Muscle layer of colon (tissue), 2 donors: ENCODE data around the gene DEFB132.
A peak's percentile ranks its signal among the peaks of the same experiment; 100 is the strongest.

Experiments used
- H3K27ac ChIP-seq: one replicate; pipeline ENCODE4 v1.7.0; 2013; ENCODE audit warnings: low read depth, mild to moderate bottlenecking, low read length, moderate library complexity
- H3K27me3 ChIP-seq, 2 donors: one replicate each; pipeline ENCODE4 v1.7.0; 2013; ENCODE audit warnings: low read length in 2 of 2, mild to moderate bottlenecking in 2 of 2; ENCODE audit not compliant: insufficient read depth in 2 of 2, control insufficient read depth in 1 of 2
- H3K36me3 ChIP-seq: one replicate; pipeline ENCODE4 v1.7.0; 2013; ENCODE audit warnings: mild to moderate bottlenecking, low read length; ENCODE audit not compliant: insufficient read depth
- H3K4me1 ChIP-seq: one replicate; pipeline ENCODE4 v1.7.0; 2013; ENCODE audit warnings: mild to moderate bottlenecking, low read length; ENCODE audit not compliant: insufficient read depth
- H3K4me3 ChIP-seq, 2 donors: one replicate each; pipeline ENCODE4 v1.7.0; 2013; ENCODE audit warnings: low read length in 2 of 2, low read depth in 1 of 2, mild to moderate bottlenecking in 1 of 2, moderate library complexity in 1 of 2
- H3K9ac ChIP-seq: one replicate; pipeline ENCODE4 v1.7.0; 2013; ENCODE audit warnings: low read length
- H3K9me3 ChIP-seq: one replicate; pipeline ENCODE4 v1.7.0; 2013; ENCODE audit warnings: mild to moderate bottlenecking, low read length
- donor health status: abdominal sarcoma.
- donor health status: Adenocarcinoma of cecum.

The DEFB132 gene

GRCh38 chr20:284172-284571 is 26.6 kb downstream of the DEFB132 start:
- Histone ChIP-seq H3K36me3 (no peaks in the 10 kb centered on the region), H3K4me1 (no peaks in the 10 kb centered on the region), H3K27me3 (no peaks in the 10 kb centered on the region), H3K4me3 (no peak overlapping the region), H3K27ac (no peak overlapping the region), H3K9me3 (no peaks in the 10 kb centered on the region), H3K9ac (no peak overlapping the region)

DNA sequence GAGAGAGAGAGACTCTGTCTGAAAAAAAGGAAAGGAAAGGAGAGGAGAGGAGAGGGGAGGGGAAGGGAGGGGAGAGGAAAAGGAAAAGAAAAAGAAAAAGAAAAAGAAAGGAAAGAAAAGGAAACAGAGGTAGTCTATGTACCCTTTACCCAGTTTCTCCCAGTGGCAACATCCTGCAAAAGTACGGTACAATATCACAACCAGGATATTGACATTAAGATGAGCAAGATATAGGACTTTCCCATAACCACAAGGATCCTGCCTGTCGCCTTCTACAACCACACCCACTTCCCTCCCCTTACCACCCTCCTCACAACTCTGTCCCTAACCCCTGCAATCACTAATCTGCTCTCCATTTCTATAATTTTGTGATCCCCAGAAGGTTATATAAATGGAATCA is 29.0 kb downstream of the DEFB132 start:
- no peak overlapping the region for H3K4me3 ChIP-seq
- H3K4me1 ChIP-seq: peaks cover 7% of the 10 kb centered on the region
- H3K9ac ChIP-seq: no peak overlapping the region
- no peaks in the 10 kb centered on the region for H3K36me3 ChIP-seq
- no peaks in the 10 kb centered on the region for H3K9me3 ChIP-seq
- no peaks in the 10 kb centered on the region for H3K27me3 ChIP-seq
- no peak overlapping the region for H3K27ac ChIP-seq

DNA sequence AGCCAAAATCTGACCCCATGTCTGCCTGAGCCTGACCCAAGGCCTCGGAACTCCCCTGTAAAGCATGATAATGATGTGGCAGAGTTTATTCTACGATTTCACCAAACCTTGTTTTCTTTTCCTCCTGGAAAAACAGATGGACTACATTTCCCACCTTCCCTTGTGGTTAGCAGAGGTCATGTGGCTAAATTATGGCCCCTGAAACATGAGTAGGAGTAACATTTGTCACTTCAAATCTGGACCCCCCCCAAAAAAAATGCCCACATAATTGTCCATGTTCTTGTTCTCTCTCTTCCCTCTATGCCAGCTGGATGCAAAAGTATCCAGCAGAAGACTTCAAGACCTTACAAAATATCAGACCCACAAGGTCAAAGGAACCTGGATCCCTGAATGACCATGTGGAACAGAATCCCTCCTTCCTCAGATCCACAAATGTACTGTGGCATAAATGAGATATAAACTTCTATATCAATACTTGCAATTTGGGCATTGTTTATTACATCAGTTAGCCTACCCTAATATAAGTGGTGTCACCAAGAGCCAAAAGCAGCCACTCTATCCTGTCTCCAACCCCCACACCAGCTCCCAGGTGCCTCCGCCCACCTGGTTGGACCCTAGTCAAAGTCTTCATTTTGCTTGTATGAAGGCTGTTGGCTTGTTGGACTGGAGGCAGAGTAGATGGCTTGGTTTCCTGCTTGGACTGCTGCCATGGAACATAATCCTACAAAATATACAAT is 31.6 kb downstream of the DEFB132 start:
- no peak overlapping the region for H3K9ac ChIP-seq
- H3K27ac ChIP-seq: no peak overlapping the region
- H3K4me3 ChIP-seq: peak overlapping the region in 1 of 2 donors; percentile 91
- no peaks in the 10 kb centered on the region for H3K9me3 ChIP-seq
- H3K27me3 ChIP-seq: no peaks in the 10 kb centered on the region
- no peaks in the 10 kb centered on the region for H3K36me3 ChIP-seq
- peaks cover 9% of the 10 kb centered on the region for H3K4me1 ChIP-seq

- Histone ChIP-seq H3K9ac (peak overlapping the region; percentile 75), H3K27me3 (no peaks in the 10 kb centered on the region), H3K36me3 (no peaks in the 10 kb centered on the region), H3K4me1 (peaks cover 9% of the 10 kb centered on the region), H3K4me3 (peak overlapping the region; percentile 81 to 91), H3K9me3 (no peaks in the 10 kb centered on the region), H3K27ac (peak overlapping the region; percentile 91)
Measured at GRCh38 chr20:289693-290083, 32.2 kb downstream of the DEFB132 start.

DNA sequence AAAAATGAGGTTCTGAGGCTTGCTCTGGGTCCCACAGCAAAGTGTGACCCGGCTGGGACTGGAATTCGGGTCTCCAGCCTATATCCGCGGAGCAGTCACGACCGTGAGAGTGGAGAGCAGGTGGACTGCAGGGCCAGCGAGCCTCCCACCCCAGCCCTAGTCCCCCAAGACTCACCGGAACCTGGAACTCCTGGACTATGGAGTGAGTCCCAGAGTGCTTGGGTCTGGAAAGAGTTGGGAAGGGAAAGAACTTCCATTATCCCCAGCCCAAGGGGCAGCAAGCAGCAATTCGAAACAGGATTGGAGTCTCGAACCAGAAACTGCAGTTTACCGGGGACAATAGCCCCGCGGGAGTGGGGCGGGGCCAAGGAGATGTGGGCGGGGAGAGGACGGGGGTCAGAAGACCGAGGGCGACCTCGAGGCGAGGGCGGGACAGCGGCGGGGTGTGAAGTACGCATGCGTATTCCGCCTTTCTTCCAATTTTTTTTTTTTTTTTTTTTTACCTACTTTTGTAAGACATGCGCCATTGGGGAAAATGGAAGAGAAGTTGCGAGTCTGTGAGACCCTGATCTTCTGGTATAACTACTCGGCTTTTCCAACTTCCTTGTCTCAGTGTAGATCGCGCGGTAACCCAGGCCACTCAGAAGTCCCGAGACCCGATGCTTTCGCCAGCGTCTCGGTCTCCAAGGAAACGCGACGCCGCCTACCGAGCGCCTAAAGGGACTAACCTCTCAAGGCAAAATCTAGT is 32.7 kb downstream of the DEFB132 start, which contains the start of gene C20orf96:
Gene C20orf96 (minus strand): TSS at position 667 of the 748 bp plus-strand sequence. CDS start 140 bp downstream, at position 527.
- peak within 1 kb of the TSS; percentile 81 to 91 for H3K4me3 ChIP-seq
- peaks cover 9% of the 10 kb centered on the region for H3K4me1 ChIP-seq
- no peaks in the 10 kb centered on the region for H3K27me3 ChIP-seq
- H3K9me3 ChIP-seq: no peaks in the 10 kb centered on the region
- H3K9ac ChIP-seq: peak within 1 kb of the TSS; percentile 75
- H3K27ac ChIP-seq: peak within 1 kb of the TSS; percentile 91
- no peaks in the 10 kb centered on the region for H3K36me3 ChIP-seq

GRCh38 chr20:294602-295001 is 37.1 kb downstream of the DEFB132 start:
- H3K27me3 ChIP-seq: no peaks in the 10 kb centered on the region

DNA sequence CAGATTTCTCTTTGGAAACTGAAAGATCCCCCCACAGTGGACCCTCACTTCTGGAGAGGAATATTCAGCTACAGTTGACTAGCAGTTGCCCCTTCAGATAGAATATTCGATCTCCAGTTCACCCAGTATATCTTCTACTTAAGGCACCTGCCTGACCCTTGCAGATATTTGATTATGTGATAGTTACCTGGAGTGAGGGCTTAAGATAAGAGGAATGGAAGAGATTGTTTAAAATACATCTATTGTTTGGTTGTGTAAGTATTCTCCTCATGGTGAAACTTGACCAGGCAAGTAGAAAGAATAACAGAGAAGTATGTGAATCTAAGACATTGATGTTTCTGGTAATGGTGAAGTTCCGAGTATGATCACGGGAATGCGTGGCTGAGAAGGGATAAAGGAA is 38.3 kb downstream of the DEFB132 start:
- no peaks in the 10 kb centered on the region for H3K36me3 ChIP-seq
- no peak overlapping the region for H3K4me3 ChIP-seq
- no peak overlapping the region for H3K9ac ChIP-seq
- H3K4me1 ChIP-seq: peaks cover 32% of the 10 kb centered on the region
- no peaks in the 10 kb centered on the region for H3K9me3 ChIP-seq
- no peaks in the 10 kb centered on the region for H3K27me3 ChIP-seq
- H3K27ac ChIP-seq: no peak overlapping the region

More at GRCh38 chr20:294602-295001, 37.1 kb downstream of the DEFB132 start:
- Histone ChIP-seq H3K36me3 (no peaks in the 10 kb centered on the region), H3K4me1 (peaks cover 20% of the 10 kb centered on the region), H3K27ac (no peak overlapping the region), H3K9me3 (no peaks in the 10 kb centered on the region), H3K4me3 (no peak overlapping the region), H3K9ac (no peak overlapping the region)

- Histone ChIP-seq H3K9ac (peak within 1 kb of the TSS; percentile 76), H3K27ac (peak within 1 kb of the TSS; percentile 92), H3K9me3 (no peaks in the 10 kb centered on the region), H3K4me3 (peak within 1 kb of the TSS; percentile 73 to 85), H3K27me3 (no peaks in the 10 kb centered on the region), H3K36me3 (peaks cover under 1% of the 10 kb centered on the region), H3K4me1 (peaks cover 29% of the 10 kb centered on the region)
Measured at GRCh38 chr20:297098-297924, 39.8 kb downstream of the DEFB132 start, which contains the start of gene ZCCHC3. Gene ZCCHC3, plus strand, starts transcription at chr20:297570. Its CDS starts 17 bp downstream, at chr20:297587.

DNA sequence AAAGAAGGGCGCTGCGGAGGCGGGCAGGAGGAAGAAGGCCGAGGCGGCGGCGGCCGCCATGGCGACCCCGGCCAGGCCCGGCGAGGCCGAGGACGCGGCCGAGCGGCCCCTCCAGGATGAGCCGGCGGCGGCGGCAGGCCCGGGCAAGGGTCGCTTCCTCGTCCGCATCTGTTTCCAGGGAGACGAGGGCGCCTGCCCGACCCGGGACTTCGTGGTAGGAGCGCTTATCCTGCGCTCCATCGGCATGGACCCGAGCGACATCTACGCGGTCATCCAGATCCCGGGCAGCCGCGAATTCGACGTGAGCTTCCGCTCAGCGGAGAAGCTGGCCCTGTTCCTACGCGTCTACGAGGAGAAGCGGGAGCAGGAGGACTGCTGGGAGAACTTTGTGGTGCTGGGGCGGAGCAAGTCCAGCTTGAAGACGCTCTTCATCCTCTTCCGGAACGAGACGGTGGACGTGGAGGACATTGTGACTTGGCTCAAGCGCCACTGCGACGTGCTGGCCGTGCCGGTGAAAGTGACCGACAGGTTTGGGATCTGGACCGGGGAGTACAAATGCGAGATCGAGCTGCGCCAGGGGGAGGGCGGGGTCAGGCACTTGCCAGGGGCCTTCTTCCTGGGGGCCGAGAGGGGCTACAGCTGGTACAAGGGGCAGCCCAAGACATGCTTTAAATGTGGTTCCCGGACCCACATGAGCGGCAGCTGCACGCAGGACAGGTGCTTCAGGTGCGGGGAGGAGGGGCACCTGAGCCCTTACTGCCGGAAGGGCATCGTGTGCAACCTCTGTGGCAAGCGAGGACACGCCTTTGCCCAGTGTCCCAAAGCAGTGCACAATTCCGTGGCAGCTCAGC is 40.6 kb downstream of the DEFB132 start:
- Histone ChIP-seq H3K27ac (peak overlapping the region; percentile 92), H3K4me3 (peak overlapping the region; percentile 73 to 85), H3K36me3 (peaks cover 8% of the 10 kb centered on the region), H3K27me3 (no peaks in the 10 kb centered on the region), H3K9me3 (no peaks in the 10 kb centered on the region), H3K9ac (peak overlapping the region; percentile 76), H3K4me1 (peaks cover 29% of the 10 kb centered on the region)

- no peaks in the 10 kb centered on the region for H3K27me3 ChIP-seq
- H3K4me1 ChIP-seq: peaks cover 29% of the 10 kb centered on the region
- H3K4me3 ChIP-seq: peak overlapping the region; percentile 73 to 85
- peaks cover 8% of the 10 kb centered on the region for H3K36me3 ChIP-seq
- H3K27ac ChIP-seq: peak overlapping the region; percentile 92
- no peaks in the 10 kb centered on the region for H3K9me3 ChIP-seq
- H3K9ac ChIP-seq: peak overlapping the region; percentile 76
Measured at GRCh38 chr20:298776-299391, 41.4 kb downstream of the DEFB132 start.
